ENCODE results near the gene DAP.
A peak's percentile ranks its signal among the peaks of the same experiment; 100 is the strongest.
"Not testable (repeated sequence)": the region's sequence is repeated elsewhere in the genome, so short reads cannot be mapped to it uniquely, and the experiment has no call there.

DAP gene, protein sequence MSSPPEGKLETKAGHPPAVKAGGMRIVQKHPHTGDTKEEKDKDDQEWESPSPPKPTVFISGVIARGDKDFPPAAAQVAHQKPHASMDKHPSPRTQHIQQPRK

DNA sequence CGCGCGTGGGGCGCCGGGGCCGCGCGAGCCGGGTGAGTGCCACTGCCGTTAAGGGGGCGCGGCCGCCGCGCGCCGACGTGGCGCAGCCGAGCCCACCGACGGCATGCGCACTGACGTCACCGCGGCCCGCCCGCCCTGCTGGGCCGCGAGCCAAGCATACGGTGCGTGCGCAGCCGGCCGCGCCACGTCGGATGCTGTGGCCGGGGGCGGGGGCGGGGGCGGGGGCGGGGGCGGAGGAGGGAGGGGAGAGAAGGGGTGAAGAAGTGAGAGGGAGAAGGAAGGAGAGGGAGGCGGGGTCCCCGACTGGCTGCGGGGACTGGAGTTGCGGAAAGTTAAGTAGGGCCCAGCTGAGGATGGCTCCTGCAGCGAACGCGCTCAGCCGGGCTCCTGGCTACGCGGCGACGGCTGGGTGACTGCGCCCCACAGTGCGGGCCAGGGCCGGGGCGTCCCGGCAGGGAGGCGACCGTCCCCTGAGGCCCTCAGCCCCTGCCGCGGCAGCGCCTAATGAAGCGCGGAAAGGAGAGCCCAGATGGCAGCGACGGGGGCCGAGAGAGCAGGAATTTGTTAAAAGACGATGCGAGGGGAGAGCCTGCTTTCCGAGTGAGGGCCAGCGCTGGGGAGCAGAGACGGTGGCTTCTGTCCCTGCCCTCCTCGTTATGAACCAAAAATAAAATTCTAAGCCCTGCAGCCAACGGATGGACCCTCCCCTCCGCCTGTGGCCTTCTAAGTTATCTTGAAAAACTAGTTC lies at the start of gene DAP:
Gene DAP, minus strand, starts transcription at position 50 of the 748 bp plus-strand sequence. CDS start 166 bp downstream, outside the sequence.
- DNase-seq (ENCODE audit: low read depth in 3 of 3): peak; percentile 76 to 81 (median 79)

DNA sequence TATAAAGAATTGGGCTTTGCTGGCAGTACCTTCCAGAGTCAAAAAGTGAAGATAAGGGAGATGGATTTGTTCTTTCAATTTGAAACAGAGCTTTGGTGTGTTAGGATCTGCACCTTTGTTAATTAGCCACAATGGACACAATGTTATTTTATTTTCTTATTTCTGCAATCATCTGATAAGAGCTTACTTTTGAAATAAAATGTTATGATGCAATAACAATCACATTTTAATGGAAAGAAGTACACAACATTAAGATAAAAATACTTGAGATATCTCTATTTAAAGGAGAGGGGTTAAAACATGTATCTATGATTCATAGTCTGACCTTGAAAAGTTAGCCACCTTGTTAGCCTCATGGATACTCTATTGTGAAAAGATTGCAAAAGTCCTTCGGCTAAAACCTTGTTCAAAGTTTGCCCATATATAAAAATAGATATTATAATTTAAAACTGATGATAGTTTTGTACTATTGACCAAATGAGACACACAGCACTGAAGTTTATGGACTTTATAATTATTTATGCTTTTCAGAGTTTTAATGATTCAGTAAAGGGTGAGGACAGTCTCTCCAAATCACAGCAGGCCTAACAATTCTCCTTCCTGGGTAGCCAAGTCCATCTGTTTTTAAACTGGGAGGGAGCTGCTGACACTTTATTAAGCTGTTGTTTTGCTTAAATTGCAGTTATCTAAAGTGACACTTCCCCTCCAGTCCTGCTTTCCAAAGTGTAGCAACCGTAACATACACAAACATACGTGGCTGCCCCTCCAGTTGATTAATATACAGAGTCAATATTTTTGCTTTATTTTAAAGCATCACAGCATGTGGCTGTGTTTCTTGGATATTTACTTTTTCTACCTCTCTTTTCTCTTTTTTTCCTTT lies 47.6 kb upstream of the DAP start:
- no peak for DNase-seq (ENCODE audit: low read depth in 3 of 3)

DNA sequence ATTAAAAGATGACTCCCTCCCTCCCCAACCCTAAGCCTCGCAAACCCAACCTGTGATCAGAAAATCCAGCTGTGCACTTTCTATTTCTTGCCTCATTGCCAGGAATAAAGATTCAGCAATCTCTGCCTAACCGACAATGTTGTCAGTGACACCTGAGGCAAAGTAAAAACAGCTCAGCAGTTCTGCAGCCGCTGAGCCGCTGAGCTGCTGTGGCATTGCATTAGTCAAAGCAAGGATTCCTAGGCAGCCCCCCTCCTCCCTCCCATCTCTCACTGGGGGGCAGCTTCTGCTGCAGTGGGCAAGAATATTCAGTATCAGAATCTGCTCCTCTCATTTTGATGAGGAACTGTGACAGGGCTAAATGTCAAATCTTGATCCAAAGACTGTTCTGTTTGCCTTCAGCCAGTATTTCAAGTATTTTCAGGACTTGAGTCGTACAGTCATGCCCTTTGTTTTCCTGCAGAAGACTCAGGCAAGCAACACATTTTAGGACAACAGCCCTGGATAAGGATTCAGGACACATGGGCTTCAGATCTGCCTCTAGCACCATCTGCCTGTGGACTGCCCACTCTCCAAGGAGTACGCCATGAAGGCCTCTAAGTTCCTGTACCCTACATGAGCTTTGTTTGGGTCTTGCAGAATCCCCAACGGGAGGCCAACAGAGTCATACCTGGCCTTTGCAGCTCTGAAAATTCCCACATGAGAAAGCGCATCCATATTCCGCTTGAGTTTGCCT lies 41.1 kb upstream of the DAP start:
- DNase-seq (ENCODE audit: low read depth in 3 of 3): no peak

DNA sequence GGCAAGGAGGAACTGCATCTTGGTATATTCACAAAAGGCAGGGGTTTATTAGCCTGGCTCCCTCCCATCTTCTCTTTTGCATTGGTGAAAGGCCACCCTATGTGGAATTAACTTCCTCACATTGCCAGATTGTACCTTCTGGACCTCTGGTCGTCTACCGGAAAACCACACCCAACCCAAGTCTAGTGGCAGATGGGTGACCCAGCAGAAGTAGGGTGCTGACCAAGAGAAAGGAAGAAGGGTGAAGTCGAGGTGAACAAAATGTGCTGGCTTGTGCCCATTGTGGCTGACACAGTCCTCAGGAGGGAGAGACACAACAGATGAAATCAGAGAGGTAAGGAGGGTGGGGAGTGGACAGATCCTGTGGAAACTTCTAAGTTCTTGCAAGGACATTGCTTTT lies 39.8 kb upstream of the DAP start:
- DNase-seq (ENCODE audit: low read depth in 3 of 3): no peak

DNA sequence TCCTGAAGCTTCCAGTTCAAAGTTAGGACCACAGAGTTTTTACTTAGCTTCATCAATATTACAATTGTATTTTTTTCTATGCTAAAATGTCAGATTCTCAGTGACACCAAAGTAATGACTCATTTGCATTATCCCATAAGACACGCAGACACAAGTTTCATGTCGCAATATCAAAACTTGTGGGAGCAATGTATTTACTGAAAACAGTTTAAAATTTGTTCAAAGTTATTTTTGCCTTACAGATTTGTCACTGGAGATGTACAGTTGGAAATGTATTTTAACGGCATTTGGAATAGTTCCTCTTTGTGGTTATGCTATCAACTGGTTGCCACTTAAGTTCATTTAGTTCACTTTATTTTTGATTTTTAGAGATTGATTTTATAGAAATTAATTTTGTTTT lies 36.2 kb upstream of the DAP start:
- no peak for DNase-seq (ENCODE audit: low read depth in 3 of 3)

DNA sequence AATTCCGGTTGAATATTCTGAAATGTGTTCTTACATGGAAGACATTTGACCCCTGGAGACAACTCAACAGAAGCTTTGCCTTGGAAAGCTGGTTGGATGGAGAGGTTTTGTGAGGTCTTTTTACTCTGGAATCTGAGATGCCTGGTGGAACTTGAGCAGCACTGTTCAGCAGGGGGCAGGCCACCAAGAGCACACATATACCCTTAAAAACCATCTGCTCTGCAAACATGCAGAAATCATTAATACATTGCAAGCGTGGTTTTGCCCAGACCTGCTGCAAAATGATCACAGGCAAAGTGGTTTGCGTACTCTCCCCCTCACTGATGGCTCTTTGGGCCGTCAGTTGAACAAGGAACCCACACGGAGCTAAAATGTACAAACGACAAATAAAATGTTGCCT lies 32.8 kb upstream of the DAP start:
- DNase-seq (ENCODE audit: low read depth in 3 of 3): no peak

DNA sequence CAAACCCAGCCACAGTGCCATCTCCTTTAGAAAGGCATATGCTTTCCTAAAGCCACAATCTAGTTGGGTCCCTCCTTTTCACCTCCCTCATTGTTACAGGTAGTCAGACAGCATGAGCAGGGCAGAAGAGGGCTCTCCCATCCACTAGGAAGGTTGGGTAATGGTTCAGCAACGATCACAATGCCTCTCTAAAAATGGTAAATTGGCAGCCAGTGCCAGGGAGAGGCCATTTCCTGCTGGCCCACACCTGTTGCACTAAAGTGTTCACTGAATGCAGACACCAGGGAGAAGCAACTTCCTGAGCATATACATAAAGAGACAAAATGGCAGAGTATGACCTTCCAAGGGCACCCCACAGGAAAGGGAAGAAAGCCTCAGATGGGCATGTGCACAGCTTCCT lies 31.3 kb upstream of the DAP start:
- DNase-seq (ENCODE audit: low read depth in 3 of 3): no peak

DNA sequence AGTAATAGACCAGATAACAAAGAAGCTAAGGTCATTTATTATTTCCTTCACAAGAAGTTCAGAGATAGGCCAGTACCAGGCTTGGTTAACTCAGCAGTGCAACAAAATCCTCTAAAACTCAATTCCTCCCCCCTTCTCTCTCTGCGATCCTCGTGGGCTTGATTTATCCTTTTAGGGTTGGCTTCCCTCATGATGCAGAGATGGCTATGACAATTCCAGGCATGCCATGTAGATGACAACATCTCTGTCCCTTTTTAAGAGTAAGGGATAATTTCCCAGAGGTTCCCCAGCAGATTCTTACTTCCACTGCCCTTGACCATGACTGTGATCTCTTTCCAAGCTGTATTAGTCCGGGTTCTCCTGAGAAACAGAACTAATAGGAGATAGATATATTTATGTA lies 28.7 kb upstream of the DAP start:
- DNase-seq (ENCODE audit: low read depth in 3 of 3): no peak

DNA sequence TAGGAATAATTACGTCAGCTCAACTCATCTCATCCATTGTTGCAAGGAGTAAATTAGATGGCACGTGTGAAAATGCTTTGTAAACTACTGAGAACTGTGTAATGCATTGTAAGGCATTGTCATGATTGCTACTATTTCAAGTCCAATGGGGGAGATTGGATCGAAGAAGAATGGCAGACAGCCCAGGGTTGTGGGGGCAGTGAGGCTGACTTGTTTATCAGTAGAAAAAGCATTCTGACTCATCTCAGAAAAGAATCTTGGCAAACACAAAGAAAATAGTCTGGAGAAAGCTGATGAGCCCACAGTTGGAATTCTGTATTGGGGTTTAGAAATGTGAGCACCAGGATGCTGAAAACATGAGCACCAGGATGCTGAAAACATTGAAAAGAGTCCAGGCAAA lies 28.0 kb upstream of the DAP start:
- DNase-seq (ENCODE audit: low read depth in 3 of 3): no peak

DNA sequence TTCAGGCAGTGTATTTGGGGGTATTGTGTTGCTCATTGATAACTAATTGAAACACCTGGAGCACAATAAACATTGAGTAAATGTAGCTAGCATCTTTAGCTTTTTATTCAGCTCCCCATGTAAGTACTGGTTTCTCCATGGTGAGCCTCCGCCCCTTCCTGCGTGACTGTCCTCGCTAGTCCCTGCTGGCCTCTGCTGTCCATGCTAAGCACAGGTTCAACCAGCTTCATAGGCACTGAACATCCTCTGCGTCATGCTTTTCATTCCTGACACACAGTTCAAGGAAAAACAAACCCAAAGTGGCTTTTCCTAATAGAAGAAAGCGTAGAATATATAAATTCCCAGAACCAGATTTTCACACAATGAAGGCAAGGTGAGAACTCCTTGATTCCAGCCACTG lies 27.3 kb upstream of the DAP start:
- no peak for DNase-seq (ENCODE audit: low read depth in 3 of 3)

DNA sequence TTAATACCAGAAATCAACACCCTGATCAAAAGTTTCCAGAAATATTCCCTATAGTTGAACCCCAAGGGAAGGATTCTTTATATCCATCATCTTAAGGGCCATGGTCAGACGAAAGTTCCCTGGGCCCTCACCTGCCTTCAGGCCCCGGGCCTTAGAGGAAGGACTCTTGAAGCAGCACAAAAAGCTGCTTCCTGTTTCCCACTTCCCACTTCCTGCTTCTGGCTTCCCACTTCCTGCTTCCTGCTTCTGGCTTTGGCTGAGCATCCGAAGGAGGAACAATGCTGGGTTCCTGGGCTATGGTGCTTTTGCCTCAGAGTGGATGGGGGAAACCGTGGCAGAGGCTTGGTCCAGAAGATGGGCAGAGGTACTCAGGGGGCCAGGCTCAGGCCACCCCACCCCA lies 25.8 kb upstream of the DAP start:
- DNase-seq (ENCODE audit: low read depth in 3 of 3): no peak

DNA sequence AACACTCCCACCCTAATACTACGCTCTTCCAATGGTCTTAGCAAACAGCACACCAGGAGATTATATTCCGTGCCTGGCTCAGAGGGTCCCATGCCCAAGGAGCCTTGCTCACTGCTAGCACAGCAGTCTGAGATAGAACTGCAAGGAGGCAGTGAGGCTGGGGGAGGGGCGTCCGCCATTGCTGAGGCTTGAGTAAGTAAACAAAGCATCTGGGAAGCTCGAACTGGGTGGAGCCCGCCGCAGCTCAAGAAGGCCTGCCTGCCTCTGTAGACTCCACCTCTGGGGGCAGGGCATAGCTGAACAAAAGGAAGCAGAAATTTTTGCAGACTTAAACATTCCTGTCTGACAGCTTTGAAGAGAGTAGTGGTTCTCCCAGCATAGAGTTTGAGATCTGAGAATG lies 19.2 kb upstream of the DAP start:
- DNase-seq (ENCODE audit: low read depth in 3 of 3): not testable (repeated sequence)

DNA sequence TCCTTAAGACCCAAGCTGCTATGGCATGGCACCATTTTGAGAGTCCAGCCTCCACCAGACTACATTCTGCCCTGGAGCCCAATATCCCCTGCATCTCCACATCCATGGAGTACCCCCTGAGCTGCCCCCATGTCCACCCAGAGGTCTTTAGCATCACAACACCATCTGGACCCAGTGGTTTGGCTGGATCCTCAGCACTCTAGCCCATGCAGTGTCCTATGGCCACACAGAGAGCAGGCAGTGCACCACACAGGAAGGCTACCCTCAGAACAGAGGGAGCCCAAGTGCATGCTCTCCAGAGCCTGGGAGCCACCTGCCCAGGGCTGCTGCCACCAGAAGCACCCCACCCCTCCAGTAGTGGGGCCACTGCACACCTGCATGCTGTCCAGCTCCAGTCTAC lies 18.6 kb upstream of the DAP start:
- no peak for DNase-seq (ENCODE audit: low read depth in 3 of 3)

DNA sequence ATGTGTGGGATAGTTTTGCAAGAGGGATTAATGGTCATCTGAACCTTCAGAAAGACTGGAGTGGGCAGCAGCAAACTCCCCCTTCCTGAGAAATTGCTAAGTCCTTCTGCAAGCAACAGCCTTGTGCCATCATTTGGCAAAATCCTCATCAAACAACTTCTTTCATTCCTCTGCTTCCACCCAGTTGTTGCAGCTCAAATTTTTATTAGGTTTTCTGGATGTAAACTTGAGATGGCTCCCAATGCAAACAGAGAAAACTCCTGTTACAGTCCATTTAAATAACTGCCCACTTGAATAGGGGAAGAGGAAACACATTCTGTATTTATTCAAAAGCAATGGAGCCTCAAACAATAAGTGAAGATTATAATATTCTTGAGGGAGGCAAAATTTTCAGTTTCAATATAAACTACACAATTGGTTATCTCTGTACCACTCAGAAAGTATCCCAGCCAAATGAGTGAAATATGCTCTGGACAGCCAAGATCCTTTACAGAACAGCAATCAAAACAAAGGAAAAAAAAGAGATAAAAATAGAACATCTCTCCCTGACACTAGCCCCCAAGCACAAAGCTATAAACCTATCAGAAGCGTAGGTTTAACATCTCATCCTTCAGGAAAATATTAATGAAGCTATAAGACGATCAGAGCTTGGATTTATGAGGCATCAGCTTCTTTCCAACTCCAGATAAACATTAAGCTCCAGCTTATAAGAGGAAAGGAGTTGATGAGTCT lies 17.3 kb upstream of the DAP start:
- DNase-seq (ENCODE audit: low read depth in 3 of 3): no peak

DNA sequence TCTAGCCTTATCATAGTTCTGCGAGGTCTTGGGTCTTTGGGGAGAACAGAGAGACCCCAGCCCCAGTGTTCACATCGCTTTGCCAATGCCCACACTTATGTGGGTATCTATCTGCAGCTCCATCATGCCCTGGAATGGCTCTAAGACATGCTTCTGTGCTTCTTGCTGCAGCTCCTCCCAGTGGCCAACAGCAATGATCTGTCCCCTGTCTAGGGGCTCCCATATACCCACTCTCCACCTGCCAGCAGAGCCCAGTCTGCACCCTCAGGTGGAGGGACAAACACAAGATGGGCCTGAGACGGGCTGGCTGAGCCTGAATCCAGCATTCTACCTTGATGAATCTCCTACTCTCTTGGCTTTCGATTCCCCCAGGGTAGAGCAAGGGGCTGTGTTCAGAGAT lies 14.6 kb upstream of the DAP start:
- no peak for DNase-seq (ENCODE audit: low read depth in 3 of 3)

DNA sequence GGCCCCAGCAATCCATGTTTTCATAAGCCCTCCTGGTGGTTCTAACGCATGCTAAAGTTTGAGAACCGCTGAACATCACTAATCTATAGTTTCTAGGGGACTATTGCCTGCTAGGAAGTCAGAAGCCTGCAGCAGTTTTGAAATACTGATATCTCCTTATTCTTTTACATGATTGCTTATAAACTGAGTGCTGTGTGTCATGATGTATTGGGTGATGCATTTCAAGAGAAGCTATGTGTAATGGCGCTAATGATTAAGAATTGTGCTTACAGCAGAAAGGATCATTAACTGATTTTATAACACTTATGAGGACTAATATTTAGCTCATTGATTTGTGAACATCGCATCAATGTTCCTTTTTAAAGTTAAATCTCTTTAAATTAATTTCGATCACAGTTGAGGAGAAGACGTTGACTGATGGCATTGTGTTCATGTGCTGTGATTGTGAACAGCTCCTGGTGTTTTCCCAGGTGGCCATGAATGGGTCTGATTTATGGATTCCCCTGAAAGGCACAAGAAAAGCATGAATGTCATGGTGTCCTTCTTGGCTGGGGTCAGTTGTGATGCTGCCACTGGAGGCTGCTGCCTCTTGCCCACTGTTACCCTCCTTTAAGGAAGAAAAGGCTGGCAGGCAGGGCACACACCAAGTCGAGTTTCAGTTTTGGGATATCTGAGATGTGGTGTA lies 12.0 kb upstream of the DAP start:
- DNase-seq (ENCODE audit: low read depth in 3 of 3): no peak

DNA sequence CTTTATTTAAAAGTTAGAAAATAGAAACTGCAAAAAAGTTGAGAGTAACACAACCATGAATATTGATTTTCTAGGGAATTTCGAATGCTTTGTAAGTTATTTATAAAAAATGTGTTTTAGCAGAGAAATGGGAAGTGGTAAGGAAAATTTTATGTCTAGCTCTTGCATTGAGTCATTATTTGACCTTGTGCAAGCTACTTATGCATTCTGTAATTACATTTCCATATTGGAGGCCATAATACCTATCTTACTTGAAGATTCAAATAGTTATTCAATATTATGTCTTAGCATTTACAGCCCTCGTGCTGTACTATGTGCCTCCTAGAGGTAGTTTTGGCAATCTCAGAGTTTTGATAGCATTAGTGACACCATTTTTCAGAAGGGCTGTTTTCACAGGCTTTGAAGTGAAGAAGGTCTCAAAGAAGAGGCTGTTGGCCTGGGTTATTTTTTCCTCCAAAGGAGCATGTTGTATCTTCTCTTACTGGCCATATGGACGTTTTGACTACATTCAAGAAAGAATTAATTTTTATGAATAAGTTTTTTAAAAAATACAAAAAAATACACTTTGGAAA lies 7.4 kb upstream of the DAP start:
- DNase-seq (ENCODE audit: low read depth in 3 of 3): no peak

DNA sequence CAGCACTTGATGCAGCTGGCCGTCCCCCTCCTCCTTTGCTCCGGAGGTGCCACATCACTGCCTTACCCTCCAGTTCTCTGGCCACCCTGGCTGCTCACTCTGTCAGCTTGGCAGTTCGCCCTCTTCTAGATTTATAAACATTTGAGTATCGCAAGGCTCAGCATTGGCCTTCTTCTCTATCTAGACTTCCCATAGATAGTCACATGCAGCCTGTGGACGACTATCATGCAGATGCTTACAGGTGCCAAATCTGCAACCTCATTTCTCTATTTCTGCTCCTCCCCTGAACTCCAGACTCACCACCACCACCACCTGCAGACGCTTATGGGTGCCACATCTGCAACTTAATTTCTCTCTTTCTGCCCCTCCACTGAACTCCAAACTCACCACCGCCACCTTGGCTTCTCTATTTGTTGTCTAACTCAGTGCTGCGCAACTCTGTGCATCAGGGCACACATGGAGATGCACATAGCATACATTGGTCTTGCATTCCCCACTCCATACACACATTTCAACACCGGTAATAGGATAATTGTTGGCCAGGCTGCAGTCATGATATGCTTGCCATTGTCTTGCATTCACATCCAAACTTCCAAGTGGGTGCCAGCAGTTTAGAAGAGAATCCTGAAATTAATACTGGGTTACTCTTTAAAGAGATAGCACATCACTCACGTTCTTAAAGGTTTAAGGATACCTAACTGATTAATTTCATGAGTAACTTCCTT lies 1.9 kb upstream of the DAP start:
- no peak for DNase-seq (ENCODE audit: low read depth in 3 of 3)

DNA sequence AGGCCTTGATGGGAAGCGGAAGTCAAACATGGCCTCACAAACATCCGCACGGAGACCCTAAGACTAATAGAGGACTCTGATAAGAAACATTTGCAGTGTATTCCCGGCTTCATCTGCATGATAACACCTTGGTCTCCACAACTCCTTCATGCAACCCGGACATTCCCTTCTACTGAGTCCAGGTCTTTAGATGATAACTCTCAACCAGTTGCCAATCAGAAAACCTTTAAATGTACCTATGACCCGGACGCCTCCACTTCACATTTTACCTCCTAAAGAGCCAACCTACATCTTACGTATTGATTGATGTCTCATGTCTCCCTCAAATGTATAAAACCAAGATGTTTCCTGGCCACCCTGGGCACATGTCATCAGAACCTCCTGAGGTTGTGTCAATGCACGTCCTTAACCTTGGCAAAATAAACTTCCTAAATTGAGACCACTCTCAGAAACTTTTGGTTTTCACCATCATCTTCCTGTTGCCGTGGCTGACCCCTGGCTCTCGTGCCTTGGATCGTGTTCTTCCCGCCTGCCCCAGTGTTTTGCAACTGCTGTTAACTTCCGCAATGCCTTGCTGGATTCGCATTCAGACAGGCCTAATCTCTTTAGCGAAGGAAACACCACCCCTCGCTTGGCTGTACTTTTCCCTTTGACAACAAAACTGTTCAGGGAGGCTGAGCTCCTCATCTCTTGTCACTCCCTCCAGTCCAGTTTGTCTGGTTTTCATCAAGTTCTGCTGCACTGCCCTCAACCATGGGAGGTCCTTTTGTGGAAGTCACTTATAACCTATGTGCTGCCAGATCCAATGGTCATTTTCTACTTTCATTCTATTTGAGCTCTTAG lies 1.1 kb upstream of the DAP start:
- DNase-seq (ENCODE audit: low read depth in 3 of 3): no peak

All from stimulated activated CD4-positive, alpha-beta T cell treated with anti-CD3 and anti-CD28 coated beads, TNF-alpha, amount 100 ng/mL, for 4 hours (primary cell).